ENCODE measurements around the gene ITGA8. TPM values are rescaled to one million over a fixed set of nuclear protein-coding genes. Genes with fewer than 3 reads are reported as not detected.
"Not testable (repeated sequence)": the region's sequence is repeated elsewhere in the genome, so short reads cannot be mapped to it uniquely, and the experiment has no call there.

Gene ITGA8
- total RNA-seq, 1 experiment from 2014 or later, result not detected

DNA sequence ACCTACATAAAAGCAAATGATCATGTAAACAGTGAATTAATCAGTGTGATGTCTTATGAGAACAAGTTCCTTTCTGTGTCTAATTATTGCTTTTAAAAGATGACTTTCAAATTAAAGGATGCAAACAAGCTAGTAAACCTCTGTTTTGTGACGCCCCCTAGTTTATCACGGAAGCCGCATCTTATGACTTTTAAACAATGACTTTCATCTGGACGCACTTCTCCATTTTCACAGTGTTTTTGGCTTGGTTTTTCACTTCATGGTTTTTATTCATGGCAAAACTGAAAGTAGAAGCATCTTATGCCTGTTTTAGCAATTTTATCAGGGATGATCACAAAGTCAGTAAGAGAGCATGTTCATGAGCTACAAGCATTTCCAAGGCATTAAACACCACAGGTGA is 35.0 kb downstream of the ITGA8 start:
- no peak for DNase-seq (ENCODE audit: low read depth)

DNA sequence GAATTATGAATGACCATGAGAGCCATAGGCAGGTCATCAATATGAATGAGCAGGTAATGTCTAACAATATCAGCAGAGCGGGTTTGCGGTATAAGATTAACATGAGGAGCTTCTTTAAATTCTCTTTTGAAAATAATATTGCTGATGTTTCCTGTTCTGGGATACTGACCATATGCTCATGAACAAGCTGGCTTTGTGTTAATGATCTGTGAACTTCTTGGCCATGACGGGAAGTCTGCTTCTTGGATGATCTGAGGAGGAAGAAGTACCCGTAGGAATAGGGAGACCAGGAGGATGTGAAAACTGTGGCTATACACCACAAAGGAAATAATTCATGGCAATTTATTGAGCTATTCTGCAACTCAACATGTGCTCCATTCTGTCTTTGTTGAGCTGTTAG is 38.6 kb downstream of the ITGA8 start:
- no peak for DNase-seq (ENCODE audit: low read depth)

DNA sequence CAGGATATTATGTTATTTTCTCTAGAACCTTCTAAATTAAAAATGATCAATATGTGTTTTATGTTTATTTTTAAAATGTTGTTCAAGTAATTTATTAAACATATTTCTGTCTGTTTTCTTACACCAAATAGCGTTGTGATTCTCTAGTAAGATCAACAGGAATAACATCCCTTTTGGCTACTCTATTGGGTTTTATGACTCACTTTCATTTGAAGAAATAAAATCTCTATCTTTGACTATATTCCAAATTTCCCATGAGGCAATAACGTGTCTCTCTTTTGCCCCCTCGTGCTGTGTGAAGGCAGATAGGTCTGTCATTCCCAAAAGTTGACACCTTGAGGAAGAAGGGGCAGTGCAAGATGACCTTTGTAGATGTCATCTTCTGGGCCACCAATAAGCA is 40.9 kb downstream of the ITGA8 start:
- DNase-seq (ENCODE audit: low read depth), result no peak

DNA sequence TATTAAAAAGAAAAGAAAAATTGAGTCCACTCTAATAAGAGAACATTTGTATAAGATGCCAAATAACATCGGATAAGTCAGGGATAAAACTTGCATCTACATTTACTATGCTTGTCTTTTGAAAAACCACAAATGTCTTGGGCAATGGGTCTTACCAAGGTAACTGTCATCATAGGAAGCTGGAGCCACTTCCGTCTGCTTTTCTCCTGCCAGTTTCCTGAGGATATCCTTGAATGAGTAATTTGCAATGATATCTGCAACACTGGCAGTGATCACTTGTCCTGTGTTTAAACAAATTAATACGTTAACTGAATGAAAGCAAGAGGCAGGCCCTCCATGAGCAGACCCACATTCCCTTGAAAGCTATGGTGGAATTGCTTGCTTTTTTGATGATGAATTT is 47.3 kb downstream of the ITGA8 start:
- DNase-seq (ENCODE audit: low read depth), result no peak

DNA sequence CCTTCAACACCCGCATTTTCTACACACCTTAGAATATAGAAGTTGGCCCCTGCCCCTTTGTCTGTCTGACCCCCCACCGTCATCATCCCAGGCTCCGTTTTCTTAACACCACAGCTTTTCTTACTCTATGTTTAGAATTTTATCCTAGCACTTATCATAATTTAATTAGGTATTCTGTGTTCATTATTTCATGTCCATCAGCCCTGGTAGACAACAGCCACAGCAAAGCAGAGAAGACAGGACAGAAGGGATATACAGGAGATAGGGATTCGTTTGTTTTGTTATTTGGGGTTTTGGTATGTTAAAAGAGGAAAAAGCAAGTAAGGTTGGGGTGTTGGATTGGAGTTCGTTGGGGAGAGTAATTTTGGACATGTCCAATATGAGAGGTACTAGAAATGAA is 48.8 kb downstream of the ITGA8 start:
- DNase-seq (ENCODE audit: low read depth), result no peak

DNA sequence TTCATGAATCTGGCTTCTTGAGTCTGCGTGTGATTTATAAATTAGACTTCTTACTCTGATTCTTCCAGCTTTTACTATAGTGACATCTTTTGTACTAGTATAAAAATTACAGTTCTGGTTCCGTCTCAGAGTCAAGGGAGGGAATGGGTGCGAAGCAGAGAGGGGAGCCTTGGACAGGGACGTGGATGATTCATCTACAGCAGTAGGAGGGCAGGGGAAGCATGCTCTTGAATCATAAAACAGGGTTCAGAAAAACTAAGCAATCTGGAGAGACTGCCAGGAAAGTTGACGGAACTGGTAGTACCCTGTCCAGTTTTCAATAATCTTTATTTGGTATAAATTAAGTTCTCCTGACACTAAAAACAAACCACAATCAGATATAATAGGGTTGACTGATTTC is 58.1 kb downstream of the ITGA8 start:
- DNase-seq (ENCODE audit: low read depth), result no peak

DNA sequence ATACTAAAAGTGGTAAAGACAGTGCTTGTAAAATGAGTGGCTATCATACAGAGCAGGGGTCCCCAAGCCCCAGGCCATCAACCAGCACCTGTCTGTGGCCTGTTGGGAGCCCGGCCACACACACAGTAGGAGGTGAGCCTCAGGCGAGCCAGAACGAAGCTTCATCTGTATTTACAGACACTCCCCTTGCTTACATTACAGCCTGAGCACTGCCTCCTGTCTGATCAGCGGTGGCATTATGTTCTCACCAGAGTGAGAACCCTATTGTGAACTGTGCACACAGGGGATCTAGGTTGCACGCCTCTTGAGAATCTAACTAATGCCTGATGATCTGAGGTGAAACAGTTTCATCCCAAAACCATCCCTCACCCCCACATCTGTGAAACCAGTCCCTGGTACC is 58.7 kb downstream of the ITGA8 start:
- no peak for DNase-seq (ENCODE audit: low read depth)

DNA sequence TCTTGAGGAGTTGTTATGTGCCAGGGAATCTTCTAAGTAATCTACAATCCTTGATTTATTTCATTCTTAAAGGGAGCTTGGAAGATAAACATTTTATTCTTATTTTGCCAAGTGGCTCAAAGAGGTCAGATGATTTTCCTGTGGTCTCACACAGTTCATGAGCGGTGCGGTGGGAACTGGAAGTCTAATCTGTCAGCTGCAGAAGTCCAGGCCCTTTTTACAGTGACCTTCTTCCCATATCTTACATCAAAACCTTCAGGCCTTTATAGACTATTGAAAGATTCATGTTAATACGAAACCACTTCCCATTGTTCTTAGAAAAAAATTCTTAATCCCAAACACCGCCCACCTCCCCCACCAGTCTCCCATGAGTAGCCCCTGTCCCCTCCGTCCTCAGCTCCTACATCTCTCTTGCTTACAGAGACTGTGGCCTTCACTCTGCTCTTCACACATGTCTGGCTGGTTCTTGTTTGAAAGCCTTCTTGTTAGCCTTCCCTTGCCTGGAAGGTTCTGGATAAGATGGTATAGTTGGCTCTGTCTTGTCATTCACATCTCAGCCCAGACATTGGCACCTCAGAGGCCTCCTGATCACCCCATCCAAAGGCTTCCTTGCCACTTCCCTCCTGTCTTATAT is 61.5 kb downstream of the ITGA8 start:
- DNase-seq (ENCODE audit: low read depth), result no peak

DNA sequence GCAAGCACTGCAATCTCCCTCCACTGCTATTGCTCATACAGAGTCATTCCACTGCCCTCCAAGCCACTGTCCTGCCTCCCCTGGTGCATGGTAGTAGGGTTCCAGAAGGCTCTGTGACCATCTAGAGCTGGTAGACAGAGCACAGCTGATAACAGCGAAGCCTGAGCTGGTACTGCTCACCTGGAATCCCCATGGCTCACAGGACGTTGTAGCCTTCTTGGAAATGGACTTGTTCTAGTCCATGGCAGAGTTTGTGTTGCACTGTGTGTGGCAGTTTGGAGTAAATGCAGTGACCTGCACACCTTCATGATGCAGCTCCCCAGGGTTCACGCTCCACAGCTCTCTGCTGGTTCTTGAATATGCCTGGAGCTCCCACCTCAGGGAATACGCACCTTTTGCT is 67.0 kb downstream of the ITGA8 start:
- no peak for DNase-seq (ENCODE audit: low read depth)

DNA sequence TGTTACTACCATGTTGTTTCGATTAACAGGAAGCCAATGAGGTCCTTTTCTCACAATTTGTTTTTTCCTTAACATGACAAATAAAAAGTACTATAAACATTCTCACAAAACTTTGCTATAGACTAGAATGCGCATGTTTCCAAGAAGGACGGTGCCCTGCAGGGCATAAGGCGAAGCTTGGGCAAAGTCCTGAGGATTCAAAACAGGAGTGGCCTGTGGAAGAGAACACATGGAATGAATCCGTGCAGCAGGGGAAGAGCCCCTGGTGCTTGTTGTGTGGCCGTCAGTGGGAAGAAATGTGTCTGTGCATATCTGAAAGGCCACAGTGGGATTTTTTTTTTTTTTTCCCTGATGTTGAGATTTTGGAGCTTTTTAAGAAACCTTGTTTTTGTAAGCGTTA is 67.6 kb downstream of the ITGA8 start:
- DNase-seq (ENCODE audit: low read depth), result no peak

DNA sequence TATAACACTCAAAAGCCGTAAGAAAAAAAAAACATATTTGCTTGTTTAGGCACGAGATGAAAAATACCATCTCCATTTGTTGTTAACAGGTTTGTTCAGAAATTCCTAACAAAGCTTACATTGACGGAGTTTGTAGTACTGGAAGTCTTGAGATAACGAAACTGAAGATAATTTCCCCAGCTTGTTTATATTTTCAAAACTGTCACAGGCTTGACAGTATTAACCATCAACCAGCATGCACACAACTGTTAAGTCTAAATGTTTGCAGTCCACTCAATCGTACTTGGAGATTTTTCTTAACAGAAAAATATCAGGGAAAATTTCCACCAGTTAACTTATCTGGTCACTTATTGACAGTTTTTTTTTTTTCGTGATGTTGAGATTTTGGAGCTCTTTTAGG is 68.5 kb downstream of the ITGA8 start:
- no peak for DNase-seq (ENCODE audit: low read depth)

DNA sequence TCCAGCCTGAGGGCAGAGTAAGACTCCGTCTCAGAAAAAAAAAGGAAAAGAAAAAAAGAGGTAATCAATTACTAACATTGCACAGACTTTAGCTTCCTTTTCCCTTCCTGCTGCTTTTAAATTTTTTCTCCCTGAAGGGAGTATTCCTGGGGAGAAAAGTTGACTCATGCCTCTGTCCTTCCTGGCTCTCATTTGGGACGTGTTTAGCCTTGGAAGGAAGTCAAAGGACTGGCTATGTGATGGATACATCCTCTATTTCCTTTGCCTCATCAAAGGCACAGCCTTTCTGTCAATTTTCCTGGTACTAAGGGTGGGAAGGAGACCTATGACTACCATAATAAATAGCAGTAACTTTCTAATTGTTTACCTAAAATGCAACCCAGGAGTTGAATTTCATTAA is 77.6 kb downstream of the ITGA8 start:
- no peak for DNase-seq (ENCODE audit: low read depth)

DNA sequence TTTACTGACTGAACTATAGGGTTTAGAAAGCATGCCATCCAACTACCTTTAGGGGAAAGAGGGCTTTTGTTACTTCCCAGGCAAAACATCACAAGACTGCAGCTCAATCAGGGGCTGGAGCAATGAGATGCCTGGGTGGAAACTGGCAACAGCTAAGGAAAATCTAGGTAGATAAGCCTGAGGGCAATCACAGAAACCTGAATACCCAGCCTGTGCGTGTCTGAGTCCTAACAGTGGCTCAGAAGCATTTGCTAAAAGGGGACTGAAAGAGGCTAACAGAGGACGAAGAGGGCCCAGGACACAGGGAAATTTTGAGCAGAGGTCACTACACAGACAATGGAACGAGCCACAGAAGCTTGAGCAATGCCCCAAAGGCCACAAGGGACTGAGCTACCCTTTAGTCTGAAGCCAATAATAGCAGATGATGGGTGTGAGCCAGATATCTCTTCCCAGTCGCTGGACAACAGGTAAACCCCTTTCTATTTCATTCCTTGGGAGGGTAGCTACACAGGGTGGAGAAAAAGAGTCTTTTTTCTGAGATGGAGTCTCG is 79.1 kb downstream of the ITGA8 start:
- no peak for DNase-seq (ENCODE audit: low read depth)

DNA sequence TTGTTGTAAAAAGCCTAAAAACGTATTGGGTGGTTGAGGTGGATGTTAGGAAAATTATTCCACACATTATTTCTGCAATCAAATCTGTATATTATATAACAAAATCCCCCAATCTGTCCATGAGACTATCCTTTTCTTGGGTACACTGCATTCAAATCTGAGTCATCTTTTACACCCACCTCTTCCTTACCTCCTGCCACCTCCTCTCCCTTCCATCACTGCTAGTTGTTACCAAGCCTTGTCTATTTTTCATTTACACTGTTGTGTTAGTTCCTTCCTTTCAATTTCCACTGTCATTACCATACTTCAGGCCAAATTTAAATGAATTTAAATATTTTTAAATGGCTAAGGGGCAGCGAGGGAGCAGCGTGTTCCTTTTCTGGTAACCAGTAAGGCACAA is 83.3 kb downstream of the ITGA8 start:
- no peak for DNase-seq (ENCODE audit: low read depth)

DNA sequence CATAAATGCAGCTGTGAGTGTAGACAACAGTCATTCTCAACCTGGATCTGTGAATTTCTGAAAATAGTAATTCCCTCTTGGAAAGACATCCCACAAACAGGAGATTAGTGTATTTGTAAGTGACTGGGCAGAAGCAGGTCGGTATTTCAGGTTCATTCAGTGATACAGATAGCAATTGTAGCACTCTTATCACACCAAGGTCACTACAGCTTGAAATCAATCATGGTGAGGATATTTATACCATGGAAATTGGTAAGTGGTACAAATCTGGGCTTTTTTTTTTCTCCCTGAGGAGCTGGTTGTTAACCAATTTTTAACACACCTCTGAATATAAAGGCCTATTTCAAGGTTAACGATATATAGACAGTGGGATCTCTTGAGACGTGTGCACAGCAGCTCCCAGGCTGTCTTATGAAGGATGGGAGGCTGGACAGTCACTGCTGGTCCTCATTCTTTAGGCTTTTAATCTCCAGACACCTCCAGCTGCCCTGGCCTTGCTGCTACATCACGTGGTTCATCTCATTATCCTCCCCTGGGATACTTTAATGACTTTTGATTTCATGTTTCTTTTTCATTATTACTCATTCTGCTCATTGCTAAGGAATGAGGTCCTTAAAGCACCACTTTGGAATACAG is 87.1 kb downstream of the ITGA8 start:
- DNase-seq (ENCODE audit: low read depth), result no peak

DNA sequence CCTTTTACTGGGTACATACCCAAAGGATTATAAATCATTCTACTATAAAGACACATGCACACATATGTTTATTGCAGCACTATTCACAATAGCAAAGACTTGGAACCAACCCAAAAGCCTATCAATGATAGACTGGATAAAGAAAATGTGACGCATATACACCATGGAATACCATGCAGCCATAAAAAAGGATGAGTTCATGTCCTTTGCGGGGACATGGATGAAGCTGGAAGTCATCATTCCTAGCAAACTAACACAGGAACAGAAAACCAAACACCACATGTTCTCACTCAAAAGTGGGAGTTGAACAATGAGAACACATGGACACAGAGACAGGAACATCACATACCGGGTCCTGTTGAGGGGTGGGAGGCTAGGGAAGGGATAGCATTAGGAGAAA is 88.5 kb downstream of the ITGA8 start:
- not testable (repeated sequence) for DNase-seq (ENCODE audit: low read depth)

DNA sequence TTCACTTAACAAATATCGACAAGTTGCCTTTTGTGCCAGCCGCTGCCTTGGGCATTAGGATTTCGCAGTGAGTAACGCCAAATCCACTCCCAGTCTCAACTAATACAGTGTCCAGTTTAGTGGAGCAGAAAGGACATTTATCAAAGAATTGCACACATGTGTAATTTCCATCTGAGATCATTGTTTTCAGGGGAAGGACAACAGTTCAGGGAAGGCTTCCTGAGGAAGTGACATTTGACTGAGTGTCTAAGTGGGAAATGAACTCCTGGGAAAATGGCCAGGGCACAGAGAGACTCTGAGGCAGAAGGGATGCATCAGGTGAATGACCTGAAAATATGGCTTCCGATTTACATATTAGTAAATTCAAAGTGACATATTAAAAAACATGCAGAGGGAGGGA is 89.4 kb downstream of the ITGA8 start:
- no peak for DNase-seq (ENCODE audit: low read depth)

DNA sequence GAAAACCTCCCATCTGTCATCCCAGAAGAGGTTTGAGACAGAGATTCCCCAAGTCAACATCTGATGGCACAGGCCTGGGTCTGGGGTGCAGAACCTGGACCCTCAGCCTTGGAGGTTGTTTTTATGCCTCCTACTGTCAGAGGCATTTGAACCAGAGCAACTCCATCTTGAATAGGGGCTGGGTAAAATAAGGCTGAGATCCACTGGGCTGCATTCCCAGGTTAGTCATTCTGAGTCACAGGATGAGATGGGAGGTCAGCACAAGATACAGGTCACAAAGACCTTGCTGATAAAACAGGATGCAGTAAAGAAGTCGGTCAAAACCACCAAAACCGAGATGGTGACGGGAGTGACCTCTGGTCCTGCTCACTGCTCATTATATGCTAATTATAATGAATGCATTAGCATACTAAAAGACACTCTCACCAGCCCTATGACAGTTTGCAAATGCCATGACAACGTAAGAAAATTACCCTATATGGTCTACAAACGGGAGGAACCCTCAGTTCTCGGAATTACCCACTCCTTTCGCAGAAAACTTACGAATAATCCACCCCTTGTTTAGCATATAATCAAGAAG is 92.0 kb downstream of the ITGA8 start:
- DNase-seq (ENCODE audit: low read depth), result peak; percentile 14

DNA sequence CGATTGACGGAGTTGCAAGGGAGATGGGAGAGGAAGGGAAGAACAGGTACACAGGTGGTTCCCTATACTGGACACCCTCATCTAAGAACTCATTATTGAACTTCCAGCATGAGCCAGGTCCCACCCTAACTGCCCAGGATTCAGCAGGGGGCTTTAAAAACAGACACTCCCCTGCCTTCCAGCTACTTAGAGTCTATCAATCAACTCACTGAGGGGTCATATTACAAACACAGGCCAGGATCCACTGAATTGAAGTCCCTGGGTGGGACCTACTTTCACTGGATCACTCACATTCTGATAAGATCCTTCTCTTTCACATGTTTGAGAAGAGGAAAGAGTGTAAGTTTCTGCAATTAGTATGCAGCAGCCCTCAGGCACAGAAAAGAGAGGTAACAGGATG is 92.8 kb downstream of the ITGA8 start:
- DNase-seq (ENCODE audit: low read depth), result no peak

DNA sequence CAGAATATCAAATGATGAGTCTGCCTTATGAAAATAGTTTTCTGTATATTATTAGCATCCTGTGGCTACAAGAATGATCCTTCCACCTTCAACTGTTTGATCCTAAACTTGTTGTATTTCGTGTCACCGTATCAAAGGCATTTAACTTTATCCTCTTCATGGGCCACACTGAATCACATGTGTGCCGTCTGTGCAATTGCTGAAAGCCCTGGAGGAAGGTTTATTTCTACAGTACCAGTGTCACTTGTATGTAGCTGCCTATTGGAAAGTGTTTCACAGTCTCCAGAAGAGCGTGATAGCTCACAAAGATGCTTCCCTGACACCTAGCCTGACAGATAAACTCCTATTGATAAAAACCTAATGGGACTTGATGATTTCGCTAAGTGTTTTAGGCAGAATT is 94.5 kb downstream of the ITGA8 start:
- no peak for DNase-seq (ENCODE audit: low read depth)

DNA sequence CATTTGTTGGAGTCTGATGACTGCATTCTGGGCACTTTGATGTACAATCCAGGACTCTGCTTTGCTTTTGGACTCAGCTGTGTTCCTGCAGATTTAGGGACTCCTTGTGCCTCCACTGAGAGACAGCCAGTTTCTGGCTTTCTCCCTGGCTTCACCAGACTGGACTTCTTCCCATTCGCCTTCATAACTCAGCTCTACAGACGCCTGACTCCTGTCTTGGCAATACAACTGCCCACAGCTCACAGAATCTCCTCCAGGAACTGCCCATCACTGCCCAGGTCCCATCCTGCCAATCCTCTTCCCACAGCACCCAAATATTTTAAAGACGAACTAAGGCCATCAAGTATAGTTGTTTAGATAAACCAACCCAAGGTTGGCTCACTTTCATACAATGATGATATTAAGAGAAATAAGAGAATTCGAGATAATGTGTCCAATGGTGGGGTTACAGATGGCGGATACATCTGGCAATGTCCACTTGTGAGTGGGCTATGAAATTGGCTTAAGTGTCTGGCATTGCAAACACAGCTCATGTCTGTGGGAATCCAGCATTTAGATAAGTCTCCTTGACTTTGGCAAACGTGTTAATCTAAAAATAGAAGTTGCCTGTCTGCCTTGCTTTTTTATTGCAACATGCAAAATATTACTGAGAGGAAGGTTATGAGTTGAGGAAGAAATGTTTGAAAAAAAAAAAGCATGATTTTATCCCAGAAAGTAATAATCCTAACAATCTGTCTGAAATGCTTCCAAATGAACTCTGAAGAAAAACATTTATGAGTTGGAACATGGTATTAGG is 95.1 kb downstream of the ITGA8 start:
- no peak for DNase-seq (ENCODE audit: low read depth)

DNA sequence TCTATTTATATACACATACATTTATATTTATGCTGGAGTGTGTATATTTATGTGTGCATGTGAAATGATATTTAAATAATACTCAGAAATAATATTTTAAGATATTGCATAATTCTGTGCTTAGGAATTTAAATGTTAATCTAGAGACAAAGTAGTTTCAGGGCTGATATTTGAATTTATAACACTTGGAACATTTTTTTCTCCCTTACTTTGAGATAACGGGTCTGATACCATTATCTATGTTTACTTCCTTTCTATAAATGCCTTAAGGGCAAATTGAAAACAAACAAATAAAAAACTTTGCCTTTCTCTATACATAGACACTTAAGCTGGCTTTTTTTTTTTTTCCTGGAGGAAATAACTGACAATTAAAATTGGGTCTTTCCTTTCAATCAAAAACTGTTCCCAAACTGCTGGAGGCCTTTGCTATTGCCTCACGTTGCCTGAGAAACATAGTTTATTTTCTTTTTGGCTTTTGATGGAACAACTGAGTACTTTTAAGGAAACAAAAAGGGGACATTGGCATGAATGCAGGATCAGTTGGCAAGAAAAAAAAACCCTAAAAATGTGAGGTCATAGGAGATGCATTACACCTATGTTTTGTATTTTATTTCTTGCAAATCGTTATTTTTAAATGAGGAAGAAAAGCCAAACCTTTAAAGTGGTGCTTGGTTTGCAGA is 98.7 kb downstream of the ITGA8 start:
- no peak for DNase-seq (ENCODE audit: low read depth)
